ENCODE measurements around the gene DRAP1.

DRAP1 gene

DNA sequence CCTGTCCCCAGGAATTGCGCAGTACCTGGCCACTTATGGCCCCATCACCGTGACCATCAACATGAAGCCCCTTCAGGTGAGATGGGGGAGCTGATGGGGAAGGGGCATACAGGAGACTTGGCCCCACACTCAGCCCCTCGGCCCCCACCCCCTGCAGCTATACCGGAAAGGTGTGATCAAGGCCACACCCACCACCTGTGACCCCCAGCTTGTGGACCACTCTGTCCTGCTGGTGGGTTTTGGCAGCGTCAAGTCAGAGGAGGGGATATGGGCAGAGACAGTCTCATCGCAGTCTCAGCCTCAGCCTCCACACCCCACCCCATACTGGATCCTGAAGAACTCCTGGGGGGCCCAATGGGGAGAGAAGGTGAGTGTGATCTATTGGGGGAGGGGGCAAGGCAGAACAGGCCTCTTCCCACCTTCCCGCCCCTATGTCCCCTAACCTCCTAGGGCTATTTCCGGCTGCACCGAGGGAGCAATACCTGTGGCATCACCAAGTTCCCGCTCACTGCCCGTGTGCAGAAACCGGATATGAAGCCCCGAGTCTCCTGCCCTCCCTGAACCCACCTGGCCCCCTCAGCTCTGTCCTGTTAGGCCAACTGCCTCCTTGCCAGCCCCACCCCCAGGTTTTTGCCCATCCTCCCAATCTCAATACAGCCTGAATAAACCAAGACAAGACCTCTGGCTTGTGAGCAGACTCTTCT lies 36.0 kb upstream of the DRAP1 start:
- in situ Hi-C loops (cut with MboI; ENCODE audit: low sequenced_read_pairs, unreplicated experiment): loop anchor here (5.0 kb wide), 1 partner anchor 104 kb away; no protein-coding TSS in a partner anchor
- no peak for DNase-seq (ENCODE audit: low spot score)
- TF ChIP-seq, protein P1, sequence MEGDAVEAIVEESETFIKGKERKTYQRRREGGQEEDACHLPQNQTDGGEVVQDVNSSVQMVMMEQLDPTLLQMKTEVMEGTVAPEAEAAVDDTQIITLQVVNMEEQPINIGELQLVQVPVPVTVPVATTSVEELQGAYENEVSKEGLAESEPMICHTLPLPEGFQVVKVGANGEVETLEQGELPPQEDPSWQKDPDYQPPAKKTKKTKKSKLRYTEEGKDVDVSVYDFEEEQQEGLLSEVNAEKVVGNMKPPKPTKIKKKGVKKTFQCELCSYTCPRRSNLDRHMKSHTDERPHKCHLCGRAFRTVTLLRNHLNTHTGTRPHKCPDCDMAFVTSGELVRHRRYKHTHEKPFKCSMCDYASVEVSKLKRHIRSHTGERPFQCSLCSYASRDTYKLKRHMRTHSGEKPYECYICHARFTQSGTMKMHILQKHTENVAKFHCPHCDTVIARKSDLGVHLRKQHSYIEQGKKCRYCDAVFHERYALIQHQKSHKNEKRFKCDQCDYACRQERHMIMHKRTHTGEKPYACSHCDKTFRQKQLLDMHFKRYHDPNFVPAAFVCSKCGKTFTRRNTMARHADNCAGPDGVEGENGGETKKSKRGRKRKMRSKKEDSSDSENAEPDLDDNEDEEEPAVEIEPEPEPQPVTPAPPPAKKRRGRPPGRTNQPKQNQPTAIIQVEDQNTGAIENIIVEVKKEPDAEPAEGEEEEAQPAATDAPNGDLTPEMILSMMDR (IDR thresholded peaks at IDR 0.05; ENCODE audit: borderline replicate concordance, control extremely low read depth, extremely low read depth, insufficient read depth, missing control alignments): no peak

- DNase-seq (ENCODE audit: low spot score): no peak
- in situ Hi-C loops (cut with MboI; ENCODE audit: low sequenced_read_pairs, unreplicated experiment): loop anchor here (5.0 kb wide), 1 partner anchor 103 kb away; no protein-coding TSS in a partner anchor
- TF ChIP-seq, protein P1 (IDR thresholded peaks at IDR 0.05; ENCODE audit: borderline replicate concordance, control extremely low read depth, extremely low read depth, insufficient read depth, missing control alignments): no peak
These were observed 35.2 kb upstream of the DRAP1 start for GRCh38 chr11:65883786-65884715.

GRCh38 chr11:65884716-65885092 lies 34.5 kb upstream of the DRAP1 start:
- TF ChIP-seq, protein P1 (IDR thresholded peaks at IDR 0.05; ENCODE audit: borderline replicate concordance, control extremely low read depth, extremely low read depth, insufficient read depth, missing control alignments): peak; percentile 100
- in situ Hi-C loops (cut with MboI; ENCODE audit: low sequenced_read_pairs, unreplicated experiment): loop anchor here (5.0 kb wide), 1 partner anchor 103 kb away; no protein-coding TSS in a partner anchor
- DNase-seq (ENCODE audit: low spot score): peak; percentile 88

DNA sequence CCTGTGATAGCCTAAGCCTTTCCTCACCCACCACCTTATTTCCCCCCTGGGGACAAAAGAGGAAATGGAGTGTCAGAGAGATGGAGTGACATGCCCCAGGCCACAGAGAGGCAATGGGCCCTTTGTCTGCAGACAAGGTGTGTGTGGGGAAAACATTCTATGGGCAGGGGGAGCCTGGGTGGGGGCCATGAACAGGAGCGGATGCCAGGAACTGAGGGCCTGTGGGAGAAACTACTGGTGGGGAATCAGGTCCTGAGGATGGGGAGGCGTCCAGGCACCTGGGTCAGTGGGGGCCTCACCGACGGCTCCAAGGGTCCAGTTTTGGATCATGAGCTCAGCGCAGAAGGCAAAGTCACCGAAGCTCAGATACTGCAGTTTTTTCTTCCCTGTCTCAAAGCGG lies 34.0 kb upstream of the DRAP1 start:
- TF ChIP-seq, protein P1 (IDR thresholded peaks at IDR 0.05; ENCODE audit: borderline replicate concordance, control extremely low read depth, extremely low read depth, insufficient read depth, missing control alignments): no peak
- in situ Hi-C loops (cut with MboI; ENCODE audit: low sequenced_read_pairs, unreplicated experiment): no loop called here
- DNase-seq (ENCODE audit: low spot score): no peak

DNA sequence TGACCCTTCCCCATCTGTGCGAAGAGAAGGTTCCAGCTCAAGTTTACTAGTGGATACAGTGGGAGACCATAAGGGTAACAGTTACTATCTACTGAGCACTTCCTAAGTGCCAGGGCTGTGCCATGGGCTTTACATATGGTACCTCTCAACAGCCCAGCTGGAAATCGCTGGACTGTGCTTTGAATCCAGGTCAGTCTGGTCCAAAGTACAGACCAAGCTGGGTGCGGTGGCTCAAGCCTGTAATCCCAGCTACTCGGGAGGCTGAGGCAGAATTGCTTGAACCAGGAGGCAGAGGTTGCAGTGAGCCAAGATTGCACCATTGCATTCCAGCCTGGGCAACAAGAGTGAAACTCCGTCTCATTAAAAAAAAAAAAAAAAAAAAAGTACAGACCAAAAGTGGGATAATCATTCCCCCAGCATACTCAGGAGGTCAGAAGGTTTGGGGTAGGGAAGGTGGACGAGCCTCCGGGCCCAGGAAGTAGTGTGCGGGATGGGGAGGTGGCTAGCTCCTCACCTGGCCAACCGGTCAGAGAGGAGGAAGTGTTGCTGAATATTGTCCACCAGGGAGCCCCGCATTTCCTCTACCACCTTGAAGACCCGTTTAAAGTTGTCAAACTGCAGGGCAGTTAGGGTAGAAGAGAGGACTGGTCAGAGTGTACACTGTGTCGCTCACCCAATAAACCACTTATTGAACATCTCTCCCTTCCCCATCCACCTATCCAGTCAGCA lies 33.3 kb upstream of the DRAP1 start:
- TF ChIP-seq, protein P1 (IDR thresholded peaks at IDR 0.05; ENCODE audit: borderline replicate concordance, control extremely low read depth, extremely low read depth, insufficient read depth, missing control alignments): no peak
- DNase-seq (ENCODE audit: low spot score): no peak
- in situ Hi-C loops (cut with MboI; ENCODE audit: low sequenced_read_pairs, unreplicated experiment): no loop called here
